Measurements from ENCODE around the gene PEAK3. TPM values are rescaled to one million over a fixed set of nuclear protein-coding genes. Genes with fewer than 3 reads are reported as not detected.
A peak's percentile ranks its signal among the peaks of the same experiment; 100 is the strongest.

Gene PEAK3, protein sequence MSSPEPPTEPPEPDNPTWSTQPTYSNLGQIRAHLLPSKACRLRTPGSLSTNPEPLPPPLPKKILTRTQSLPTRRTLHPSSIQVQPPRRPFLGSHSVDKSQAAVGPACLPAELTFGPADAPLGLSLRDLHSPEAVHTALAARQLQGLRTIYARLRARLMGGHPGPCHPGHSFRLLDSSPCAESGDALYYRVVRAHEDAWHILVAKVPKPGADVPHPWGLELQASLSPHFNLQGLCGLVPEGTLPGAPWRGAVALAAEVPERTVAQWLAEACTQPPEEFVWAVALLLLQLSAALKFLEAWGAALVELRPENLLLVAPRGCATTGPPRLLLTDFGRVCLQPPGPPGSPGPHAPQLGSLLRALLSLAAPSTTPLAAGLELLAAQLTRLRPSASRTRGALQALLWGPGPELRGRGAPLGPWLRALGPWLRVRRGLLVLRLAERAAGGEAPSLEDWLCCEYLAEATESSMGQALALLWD
- polyA plus RNA-seq (2013), result 0.38 TPM

DNA sequence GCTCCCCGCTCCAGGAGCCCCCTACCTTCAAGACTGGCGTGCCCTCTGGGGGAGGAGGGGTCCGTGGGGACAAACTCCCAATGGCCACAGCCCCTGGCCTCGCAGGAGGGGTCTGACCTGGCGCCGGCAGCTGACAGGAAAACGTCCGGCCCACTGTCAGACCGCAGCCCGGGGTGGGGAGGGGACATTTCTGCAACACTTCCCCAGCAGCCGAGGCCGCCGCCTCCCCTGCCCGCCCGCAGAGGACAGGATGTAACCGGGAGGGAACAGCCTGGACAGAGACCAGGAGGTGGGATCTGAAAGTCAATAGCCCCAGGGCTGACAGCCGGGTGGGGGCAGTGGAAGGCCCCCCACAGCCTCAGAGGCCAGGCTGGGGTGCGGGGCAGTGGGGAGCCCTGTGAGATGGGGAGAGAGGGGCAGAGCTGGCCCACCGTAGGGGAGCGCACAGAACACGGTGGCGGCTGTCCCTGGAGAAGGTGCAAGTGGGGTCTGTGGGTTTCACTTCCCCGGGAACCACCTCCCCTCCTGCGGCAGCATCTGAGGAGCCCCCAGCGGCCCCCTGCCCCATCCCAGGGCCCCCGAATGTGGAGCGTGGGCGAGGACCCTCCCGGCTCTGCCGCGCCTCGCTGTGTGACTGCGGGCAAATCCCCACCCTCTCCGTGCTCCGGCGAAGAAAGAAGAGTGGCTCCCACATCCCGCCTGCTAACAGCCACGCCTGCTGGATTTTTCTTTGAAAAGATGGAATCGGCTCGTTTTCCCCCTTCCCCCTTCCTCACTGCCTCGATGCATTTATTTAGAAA lies at the start of gene PEAK3:
Gene PEAK3, minus strand, starts transcription at position 114 of the 800 bp plus-strand sequence. CDS start 1,244 bp downstream, outside the sequence.
- 9% methylated on average over 34 of the region's 41 CpGs for WGBS (ENCODE audit: insufficient coverage)
- peaks cover 0 to 1% (median 0%) of the 10 kb centered on the region in 4 experiments for H3K36me3 ChIP-seq (ENCODE audit: control insufficient read depth in 4 of 4, insufficient read depth in 4 of 4, low read length in 3 of 4)
- peak in 2 of 3 donors; percentile 74 to 83 for DNase-seq
- no peak within 1 kb of the TSS for H3K27ac ChIP-seq (ENCODE audit: insufficient read depth in 1 of 2, low read depth in 1 of 2, low read length in 2 of 2, poor library complexity in 1 of 2, severe bottlenecking in 2 of 2)
- CTCF ChIA-PET, result interaction anchor here (1.0 to 1.5 kb wide), 4 partner anchors 8 to 112 kb away, joined by 3 to 4 read pairs (median 3); no protein-coding TSS in a partner anchor
- peaks cover 0 to 40% (median 28%) of the 10 kb centered on the region in 4 experiments for H3K4me1 ChIP-seq (ENCODE audit: control extremely low read depth in 1 of 4, control insufficient read depth in 4 of 4, insufficient read depth in 4 of 4, low read length in 3 of 4)
- peak within 1 kb of the TSS in 6 of 7 experiments; percentile 19 to 67 (median 54) for H3K4me3 ChIP-seq (ENCODE audit: control insufficient read depth in 1 of 7, extremely low read depth in 1 of 7, insufficient read depth in 4 of 7, low read depth in 2 of 7, low read length in 6 of 7)
- no peaks in the 10 kb centered on the region for H3K9me3 ChIP-seq (ENCODE audit: control extremely low read depth in 1 of 5, control insufficient read depth in 4 of 5, insufficient read depth in 2 of 5, low read depth in 1 of 5, low read length in 4 of 5)
- POLR2A ChIA-PET, result interaction anchor here (0.5 to 1.4 kb wide), 6 partner anchors 14 to 145 kb away, joined by 3 to 5 read pairs (median 3); partner anchors contain the start of gene TIMM13
- no peaks in the 10 kb centered on the region for H3K27me3 ChIP-seq (replicated peaks in 2 of 5; ENCODE audit: control insufficient read depth in 4 of 5, insufficient read depth in 5 of 5, low read length in 4 of 5)

DNA sequence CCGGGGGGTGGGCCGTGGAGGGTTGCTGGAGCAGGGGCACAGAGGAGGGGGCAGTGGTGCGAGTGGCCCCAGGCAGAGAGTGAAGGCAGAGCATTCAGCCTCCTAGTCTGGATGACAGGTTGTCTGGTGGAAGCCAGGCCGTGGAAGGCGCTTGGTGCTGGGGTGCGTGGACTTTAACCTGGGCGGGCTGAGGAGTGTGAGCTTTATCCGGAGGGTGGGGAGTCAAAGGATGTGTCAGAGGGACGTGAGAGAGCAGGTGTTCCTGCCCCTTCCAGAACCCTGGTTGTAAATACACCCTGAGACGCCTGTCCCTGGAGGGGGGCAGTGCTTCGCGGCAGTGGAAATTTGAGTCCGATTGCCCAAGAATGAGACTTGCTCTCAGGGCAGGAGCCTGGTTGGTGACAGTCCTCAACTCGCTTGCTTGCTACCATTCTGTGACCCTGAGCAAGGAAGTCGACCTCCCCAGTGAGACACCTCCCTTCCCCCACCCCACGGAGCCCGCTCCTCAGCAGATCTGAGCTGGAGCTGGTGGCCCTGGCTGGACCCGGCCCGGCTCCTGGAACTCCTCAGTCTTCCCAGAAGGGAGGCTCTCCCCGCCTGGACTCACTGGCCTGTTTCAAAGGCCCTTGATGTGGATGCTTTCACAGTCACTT lies 48.8 kb upstream of the PEAK3 start:
- ChIA-PET POLR2A (interaction anchor here (0.9 to 1.3 kb wide), 2 partner anchors 30 to 44 kb away, joined by 4 read pairs; no protein-coding TSS in a partner anchor), CTCF (interaction anchor here (1.0 to 2.0 kb wide), 3 partner anchors 9 to 63 kb away, joined by 3 to 8 read pairs (median 5); no protein-coding TSS in a partner anchor)
- no peaks in the 10 kb centered on the region for H3K9me3 ChIP-seq (ENCODE audit: control extremely low read depth in 1 of 5, control insufficient read depth in 4 of 5, insufficient read depth in 2 of 5, low read depth in 1 of 5, low read length in 4 of 5)
- peak overlapping the region in 3 of 7 experiments; percentile 7 to 36 (median 13) for H3K4me3 ChIP-seq (ENCODE audit: control insufficient read depth in 1 of 7, extremely low read depth in 1 of 7, insufficient read depth in 4 of 7, low read depth in 2 of 7, low read length in 6 of 7)
- H3K27ac ChIP-seq (ENCODE audit: insufficient read depth in 1 of 2, low read depth in 1 of 2, low read length in 2 of 2, poor library complexity in 1 of 2, severe bottlenecking in 2 of 2), result peak overlapping the region; percentile 81 to 96
- DNase-seq, result no peak
- 79% methylated on average over 19 of the region's 20 CpGs for WGBS (ENCODE audit: insufficient coverage)
- H3K4me1 ChIP-seq (ENCODE audit: control extremely low read depth in 1 of 4, control insufficient read depth in 4 of 4, insufficient read depth in 4 of 4, low read length in 3 of 4), result peaks cover 2 to 78% (median 73%) of the 10 kb centered on the region in 4 experiments
- peaks cover 0 to 19% (median 2%) of the 10 kb centered on the region in 4 experiments for H3K36me3 ChIP-seq (ENCODE audit: control insufficient read depth in 4 of 4, insufficient read depth in 4 of 4, low read length in 3 of 4)
- H3K27me3 ChIP-seq (replicated peaks in 2 of 5; ENCODE audit: control insufficient read depth in 4 of 5, insufficient read depth in 5 of 5, low read length in 4 of 5), result no peaks in the 10 kb centered on the region

DNA sequence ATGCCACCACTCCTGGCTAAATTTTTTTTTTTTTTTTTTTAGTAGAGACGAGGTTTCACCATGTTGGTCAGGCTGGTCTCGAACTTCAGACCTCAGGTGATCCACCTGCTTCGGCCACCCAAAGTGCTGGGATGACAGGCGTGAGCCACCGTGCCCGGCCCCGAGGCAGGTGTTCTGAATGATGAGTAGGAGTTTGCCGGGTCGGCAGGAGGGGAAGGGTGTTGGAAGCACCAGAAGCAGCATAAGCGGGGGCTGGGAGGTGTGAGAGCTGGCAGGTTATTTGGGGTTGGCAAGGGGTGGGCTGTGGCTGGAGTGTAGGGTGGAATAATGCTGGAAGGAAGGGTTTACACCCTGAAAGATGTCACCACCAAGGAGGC lies 48.3 kb upstream of the PEAK3 start:
- no peaks in the 10 kb centered on the region for H3K9me3 ChIP-seq (ENCODE audit: control extremely low read depth in 1 of 5, control insufficient read depth in 4 of 5, insufficient read depth in 2 of 5, low read depth in 1 of 5, low read length in 4 of 5)
- 92% methylated on average over 8 of the region's 10 CpGs for WGBS (ENCODE audit: insufficient coverage)
- no peaks in the 10 kb centered on the region for H3K27me3 ChIP-seq (replicated peaks in 2 of 5; ENCODE audit: control insufficient read depth in 4 of 5, insufficient read depth in 5 of 5, low read length in 4 of 5)
- peak overlapping the region in 1 of 7 experiments; percentile 36 for H3K4me3 ChIP-seq (ENCODE audit: control insufficient read depth in 1 of 7, extremely low read depth in 1 of 7, insufficient read depth in 4 of 7, low read depth in 2 of 7, low read length in 6 of 7)
- CTCF ChIA-PET, result interaction anchor here (1.9 kb wide), 1 partner anchor 63 kb away, joined by 5 read pairs; no protein-coding TSS in a partner anchor
- peaks cover 0 to 24% (median 2%) of the 10 kb centered on the region in 4 experiments for H3K36me3 ChIP-seq (ENCODE audit: control insufficient read depth in 4 of 4, insufficient read depth in 4 of 4, low read length in 3 of 4)
- POLR2A ChIA-PET, result interaction anchor here (0.6 to 1.3 kb wide), 2 partner anchors 12 to 43 kb away, joined by 4 to 8 read pairs; no protein-coding TSS in a partner anchor
- DNase-seq, result no peak
- H3K4me1 ChIP-seq (ENCODE audit: control extremely low read depth in 1 of 4, control insufficient read depth in 4 of 4, insufficient read depth in 4 of 4, low read length in 3 of 4), result peaks cover 2 to 84% (median 78%) of the 10 kb centered on the region in 4 experiments
- peak overlapping the region; percentile 81 to 96 for H3K27ac ChIP-seq (ENCODE audit: insufficient read depth in 1 of 2, low read depth in 1 of 2, low read length in 2 of 2, poor library complexity in 1 of 2, severe bottlenecking in 2 of 2)

DNA sequence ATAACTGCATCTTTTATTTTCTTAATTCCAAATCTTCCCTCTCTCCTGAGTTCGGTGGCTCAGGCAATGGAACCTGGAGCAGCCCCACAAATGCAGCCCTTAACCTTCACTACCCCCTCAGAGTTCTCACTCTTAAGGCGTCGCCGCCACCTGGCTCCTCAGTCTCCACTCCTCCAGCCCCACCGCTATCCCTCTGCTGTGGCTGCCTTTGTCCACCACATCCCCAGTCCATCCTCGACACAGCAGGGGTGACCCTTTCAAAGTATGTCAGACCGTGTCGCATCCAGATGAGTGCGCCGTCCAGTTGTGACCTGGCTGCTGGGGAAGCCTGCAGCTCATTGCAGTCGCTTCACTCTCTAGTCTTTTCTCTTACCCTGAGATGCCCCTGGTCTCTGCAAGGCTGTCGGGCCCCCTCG lies 47.5 kb upstream of the PEAK3 start:
- peaks cover 2 to 87% (median 83%) of the 10 kb centered on the region in 4 experiments for H3K4me1 ChIP-seq (ENCODE audit: control extremely low read depth in 1 of 4, control insufficient read depth in 4 of 4, insufficient read depth in 4 of 4, low read length in 3 of 4)

DNA sequence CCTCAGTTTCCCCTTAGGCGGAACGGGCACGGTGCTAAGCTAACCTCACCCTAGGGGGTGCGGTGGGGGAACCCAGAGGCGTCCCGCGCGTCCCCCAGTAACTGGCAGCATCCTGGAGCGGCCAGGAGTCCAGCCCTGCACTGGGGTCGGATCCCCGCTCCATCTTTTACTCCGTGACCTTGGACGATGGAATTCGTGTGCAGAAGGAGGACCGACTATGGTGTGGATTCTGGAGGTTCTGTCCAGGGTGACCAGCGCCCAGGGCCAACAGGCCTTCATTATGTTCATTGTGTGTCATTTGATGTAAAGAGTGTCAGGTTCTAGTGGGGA lies 47.1 kb upstream of the PEAK3 start:
- peaks cover 0 to 27% (median 2%) of the 10 kb centered on the region in 4 experiments for H3K36me3 ChIP-seq (ENCODE audit: control insufficient read depth in 4 of 4, insufficient read depth in 4 of 4, low read length in 3 of 4)
- no peak for DNase-seq
- CTCF ChIA-PET, result interaction anchor here (1.9 kb wide), 1 partner anchor 64 kb away, joined by 5 read pairs; no protein-coding TSS in a partner anchor
- WGBS (ENCODE audit: insufficient coverage), result 13% methylated on average over 11 of the region's 16 CpGs
- H3K9me3 ChIP-seq (ENCODE audit: control extremely low read depth in 1 of 5, control insufficient read depth in 4 of 5, insufficient read depth in 2 of 5, low read depth in 1 of 5, low read length in 4 of 5), result no peaks in the 10 kb centered on the region
- peak overlapping the region; percentile 88 to 96 for H3K27ac ChIP-seq (ENCODE audit: insufficient read depth in 1 of 2, low read depth in 1 of 2, low read length in 2 of 2, poor library complexity in 1 of 2, severe bottlenecking in 2 of 2)
- no peaks in the 10 kb centered on the region for H3K27me3 ChIP-seq (replicated peaks in 2 of 5; ENCODE audit: control insufficient read depth in 4 of 5, insufficient read depth in 5 of 5, low read length in 4 of 5)
- H3K4me3 ChIP-seq (ENCODE audit: control insufficient read depth in 1 of 7, extremely low read depth in 1 of 7, insufficient read depth in 4 of 7, low read depth in 2 of 7, low read length in 6 of 7), result peak overlapping the region; percentile 70 to 98 (median 93)
- peaks cover 2 to 87% (median 84%) of the 10 kb centered on the region in 4 experiments for H3K4me1 ChIP-seq (ENCODE audit: control extremely low read depth in 1 of 4, control insufficient read depth in 4 of 4, insufficient read depth in 4 of 4, low read length in 3 of 4)
- POLR2A ChIA-PET, result no interaction called here

More for the DNA sequence above, 47.5 kb upstream of the PEAK3 start:
- Histone ChIP-seq H3K27me3 (replicated peaks in 2 of 5; ENCODE audit: control insufficient read depth in 4 of 5, insufficient read depth in 5 of 5, low read length in 4 of 5) (no peaks in the 10 kb centered on the region), H3K9me3 (ENCODE audit: control extremely low read depth in 1 of 5, control insufficient read depth in 4 of 5, insufficient read depth in 2 of 5, low read depth in 1 of 5, low read length in 4 of 5) (no peaks in the 10 kb centered on the region), H3K27ac (ENCODE audit: insufficient read depth in 1 of 2, low read depth in 1 of 2, low read length in 2 of 2, poor library complexity in 1 of 2, severe bottlenecking in 2 of 2) (peak overlapping the region; percentile 88 to 96), H3K4me3 (ENCODE audit: control insufficient read depth in 1 of 7, extremely low read depth in 1 of 7, insufficient read depth in 4 of 7, low read depth in 2 of 7, low read length in 6 of 7) (peak overlapping the region; percentile 8 to 98 (median 93)), H3K36me3 (ENCODE audit: control insufficient read depth in 4 of 4, insufficient read depth in 4 of 4, low read length in 3 of 4) (peaks cover 0 to 27% (median under 1%) of the 10 kb centered on the region in 4 experiments)
- WGBS (ENCODE audit: insufficient coverage), result 88% methylated on average over 11 of the region's 13 CpGs
- DNase-seq, result no peak
- CTCF ChIA-PET, result interaction anchor here (1.9 kb wide), 1 partner anchor 64 kb away, joined by 5 read pairs; no protein-coding TSS in a partner anchor
- POLR2A ChIA-PET, result interaction anchor here (0.6 to 1.3 kb wide), 2 partner anchors 11 to 42 kb away, joined by 4 to 8 read pairs; no protein-coding TSS in a partner anchor

Measured in common myeloid progenitor, CD34-positive (primary cell).